ENCODE results near the gene INTS3.
A peak's percentile ranks its signal among the peaks of the same experiment; 100 is the strongest.

The INTS3 gene

DNA sequence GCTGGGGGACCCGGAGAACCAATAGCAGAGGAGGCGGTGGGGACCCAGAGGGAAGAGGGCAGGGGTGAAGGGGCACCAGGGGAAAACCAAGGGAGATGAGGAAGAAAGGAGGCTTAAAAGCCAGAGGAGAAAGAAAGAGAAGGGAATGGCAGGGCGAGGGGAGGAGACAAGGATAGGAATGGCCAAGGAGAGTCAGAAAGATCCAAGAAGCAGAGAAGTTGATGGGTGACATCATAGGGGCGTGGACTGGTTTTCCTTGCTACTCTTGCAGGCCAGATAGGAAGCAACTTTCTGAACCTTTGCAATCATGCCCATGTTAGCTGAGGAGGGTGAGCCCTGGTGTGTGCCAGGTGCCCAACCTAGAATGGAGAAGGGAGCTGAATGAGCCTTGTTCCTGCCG, 44.0 kb upstream of the INTS3 start (continued):
- TF ChIP-seq, protein P1, sequence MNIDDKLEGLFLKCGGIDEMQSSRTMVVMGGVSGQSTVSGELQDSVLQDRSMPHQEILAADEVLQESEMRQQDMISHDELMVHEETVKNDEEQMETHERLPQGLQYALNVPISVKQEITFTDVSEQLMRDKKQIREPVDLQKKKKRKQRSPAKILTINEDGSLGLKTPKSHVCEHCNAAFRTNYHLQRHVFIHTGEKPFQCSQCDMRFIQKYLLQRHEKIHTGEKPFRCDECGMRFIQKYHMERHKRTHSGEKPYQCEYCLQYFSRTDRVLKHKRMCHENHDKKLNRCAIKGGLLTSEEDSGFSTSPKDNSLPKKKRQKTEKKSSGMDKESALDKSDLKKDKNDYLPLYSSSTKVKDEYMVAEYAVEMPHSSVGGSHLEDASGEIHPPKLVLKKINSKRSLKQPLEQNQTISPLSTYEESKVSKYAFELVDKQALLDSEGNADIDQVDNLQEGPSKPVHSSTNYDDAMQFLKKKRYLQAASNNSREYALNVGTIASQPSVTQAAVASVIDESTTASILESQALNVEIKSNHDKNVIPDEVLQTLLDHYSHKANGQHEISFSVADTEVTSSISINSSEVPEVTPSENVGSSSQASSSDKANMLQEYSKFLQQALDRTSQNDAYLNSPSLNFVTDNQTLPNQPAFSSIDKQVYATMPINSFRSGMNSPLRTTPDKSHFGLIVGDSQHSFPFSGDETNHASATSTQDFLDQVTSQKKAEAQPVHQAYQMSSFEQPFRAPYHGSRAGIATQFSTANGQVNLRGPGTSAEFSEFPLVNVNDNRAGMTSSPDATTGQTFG (tag by site-specific recombination; IDR thresholded peaks at IDR 0.05; ENCODE audit: borderline replicate concordance): no peak
- no peak for TF ChIP-seq ZNF544 (tag by site-specific recombination; IDR thresholded peaks at IDR 0.05)
- TF ChIP-seq OSR2 (tag by site-specific recombination; IDR thresholded peaks at IDR 0.05): no peak
- no peak for TF ChIP-seq ZNF112 (tag by site-specific recombination; IDR thresholded peaks at IDR 0.05)
- TF ChIP-seq ZBTB21 (tag by site-specific recombination; IDR thresholded peaks at IDR 0.05): 0 out of 2 replicates have a peak, but pooled peaks have one; percentile 26
- no peak for TF ChIP-seq ZSCAN16 (tag by site-specific recombination; IDR thresholded peaks at IDR 0.05)
- no peak for TF ChIP-seq ZNF133 (tag by site-specific recombination; IDR thresholded peaks at IDR 0.05)
- TF ChIP-seq ZNF23 (tag by site-specific recombination; IDR thresholded peaks at IDR 0.05; ENCODE audit: borderline replicate concordance): no peak
- no peak for TF ChIP-seq ZNF776 (tag by site-specific recombination; IDR thresholded peaks at IDR 0.05; ENCODE audit: borderline replicate concordance)
- TF ChIP-seq ZNF24 (tag by site-specific recombination; IDR thresholded peaks at IDR 0.05): no peak
- TF ChIP-seq, protein P2, sequence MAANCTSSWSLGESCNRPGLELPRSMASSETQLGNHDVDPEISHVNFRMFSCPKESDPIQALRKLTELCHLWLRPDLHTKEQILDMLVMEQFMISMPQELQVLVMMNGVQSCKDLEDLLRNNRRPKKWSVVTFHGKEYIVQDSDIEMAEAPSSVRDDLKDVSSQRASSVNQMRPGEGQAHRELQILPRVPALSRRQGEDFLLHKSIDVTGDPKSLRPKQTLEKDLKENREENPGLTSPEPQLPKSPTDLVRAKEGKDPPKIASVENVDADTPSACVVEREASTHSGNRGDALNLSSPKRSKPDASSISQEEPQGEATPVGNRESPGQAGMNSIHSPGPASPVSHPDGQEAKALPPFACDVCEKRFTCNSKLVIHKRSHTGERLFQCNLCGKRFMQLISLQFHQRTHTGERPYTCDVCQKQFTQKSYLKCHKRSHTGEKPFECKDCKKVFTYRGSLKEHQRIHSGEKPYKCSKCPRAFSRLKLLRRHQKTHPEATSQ (tag by site-specific recombination; IDR thresholded peaks at IDR 0.05): no peak
- no peak for TF ChIP-seq ZBTB1 (tag by site-specific recombination; IDR thresholded peaks at IDR 0.05)
- TF ChIP-seq ZNF391 (tag by site-specific recombination; IDR thresholded peaks at IDR 0.05; ENCODE audit: borderline replicate concordance, low read depth): no peak
- TF ChIP-seq ZNF223 (tag by site-specific recombination; IDR thresholded peaks at IDR 0.05): no peak
- peak; percentile 44; the same call in 1 of the 2 replicates for TF ChIP-seq KLF17 (tag by site-specific recombination; IDR thresholded peaks at IDR 0.05)
- no peak for TF ChIP-seq HOXD13 (CRISPR knock-in tag; IDR thresholded peaks at IDR 0.05; ENCODE audit: borderline replicate concordance)
- no peak for TF ChIP-seq ZNF514 (tag by site-specific recombination; IDR thresholded peaks at IDR 0.05)
- no peak for TF ChIP-seq ZNF274 (IDR thresholded peaks at IDR 0.05; ENCODE audit: low read length)
- TF ChIP-seq ZNF274 (tag by site-specific recombination; IDR thresholded peaks at IDR 0.05; ENCODE audit: borderline replicate concordance): no peak
- TF ChIP-seq ZBTB17 (tag by site-specific recombination; IDR thresholded peaks at IDR 0.05): peak; percentile 92
- no peak for TF ChIP-seq ZNF19 (tag by site-specific recombination; IDR thresholded peaks at IDR 0.05; ENCODE audit: low read depth)
- TF ChIP-seq, protein P3, sequence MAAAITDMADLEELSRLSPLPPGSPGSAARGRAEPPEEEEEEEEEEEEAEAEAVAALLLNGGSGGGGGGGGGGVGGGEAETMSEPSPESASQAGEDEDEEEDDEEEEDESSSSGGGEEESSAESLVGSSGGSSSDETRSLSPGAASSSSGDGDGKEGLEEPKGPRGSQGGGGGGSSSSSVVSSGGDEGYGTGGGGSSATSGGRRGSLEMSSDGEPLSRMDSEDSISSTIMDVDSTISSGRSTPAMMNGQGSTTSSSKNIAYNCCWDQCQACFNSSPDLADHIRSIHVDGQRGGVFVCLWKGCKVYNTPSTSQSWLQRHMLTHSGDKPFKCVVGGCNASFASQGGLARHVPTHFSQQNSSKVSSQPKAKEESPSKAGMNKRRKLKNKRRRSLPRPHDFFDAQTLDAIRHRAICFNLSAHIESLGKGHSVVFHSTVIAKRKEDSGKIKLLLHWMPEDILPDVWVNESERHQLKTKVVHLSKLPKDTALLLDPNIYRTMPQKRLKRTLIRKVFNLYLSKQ (tag by site-specific recombination; IDR thresholded peaks at IDR 0.05; ENCODE audit: borderline replicate concordance): no peak
- no peak for TF ChIP-seq ZNF16 (tag by site-specific recombination; IDR thresholded peaks at IDR 0.05; ENCODE audit: low read depth)
- peak; percentile 89 for TF ChIP-seq ZNF341 (tag by site-specific recombination; IDR thresholded peaks at IDR 0.05; ENCODE audit: low read depth)
- no peak for TF ChIP-seq ZEB2 (tag by site-specific recombination; IDR thresholded peaks at IDR 0.05)
- TF ChIP-seq ZNF488 (tag by site-specific recombination; IDR thresholded peaks at IDR 0.05): no peak
- TF ChIP-seq ZNF2 (tag by site-specific recombination; IDR thresholded peaks at IDR 0.05): no peak
- no peak for TF ChIP-seq BCL11A (tag by site-specific recombination; IDR thresholded peaks at IDR 0.05; ENCODE audit: low read depth)
- no peak for TF ChIP-seq ZSCAN18 (tag by site-specific recombination; IDR thresholded peaks at IDR 0.05)
- no peak for TF ChIP-seq ZNF433 (tag by site-specific recombination; IDR thresholded peaks at IDR 0.05; ENCODE audit: low read depth)
- no peak for TF ChIP-seq KLF10 (tag by site-specific recombination; IDR thresholded peaks at IDR 0.05)
